HG03025 (cell line): ENCODE data around the gene TMC2.

Source experiments
- ATAC-seq: cut with Tn5 transposase; IDR thresholded peaks from one replicate; pipeline ENCODE4 v1.9.1; 2021; ENCODE audit warnings: mild to moderate bottlenecking, moderate library complexity; ENCODE audit not compliant: unreplicated experiment, low FRiP score

TMC2 gene

GRCh38 chr20:2619961-2620595 lies 83.7 kb downstream of the TMC2 start:
- ATAC-seq: no peak

GRCh38 chr20:2624190-2624589 lies 87.8 kb downstream of the TMC2 start:
- no peak for ATAC-seq

GRCh38 chr20:2625062-2625461 lies 88.7 kb downstream of the TMC2 start:
- ATAC-seq: no peak

GRCh38 chr20:2626853-2627541 lies 90.6 kb downstream of the TMC2 start:
- ATAC-seq: no peak

GRCh38 chr20:2631228-2631627 lies 94.9 kb downstream of the TMC2 start:
- ATAC-seq: no peak

- no peak for ATAC-seq
Observed at GRCh38 chr20:2633381-2633780, 97.0 kb downstream of the TMC2 start.

GRCh38 chr20:2637246-2637645 lies 100.9 kb downstream of the TMC2 start:
- ATAC-seq: no peak

- ATAC-seq: no peak
Observed at GRCh38 chr20:2640260-2640659, 103.9 kb downstream of the TMC2 start.

- no peak for ATAC-seq
Observed at GRCh38 chr20:2640899-2641298, 104.5 kb downstream of the TMC2 start.

- no peak for ATAC-seq
Observed at GRCh38 chr20:2643708-2644107, 107.3 kb downstream of the TMC2 start.

GRCh38 chr20:2651772-2652723 lies 115.7 kb downstream of the TMC2 start, which contains the start of gene NOP56:
TSS of gene NOP56 (plus strand) at chr20:2652632. CDS start at chr20:2652661, 29 bp downstream.
- ATAC-seq: peak; percentile 88

GRCh38 chr20:2652724-2653555 lies 116.6 kb downstream of the TMC2 start:
- peak; percentile 46 for ATAC-seq

- no peak for ATAC-seq
Observed at GRCh38 chr20:2653556-2654383, 117.4 kb downstream of the TMC2 start.

- ATAC-seq: no peak
Observed at GRCh38 chr20:2654384-2654822, 118.0 kb downstream of the TMC2 start.

- ATAC-seq: no peak
Observed at GRCh38 chr20:2654831-2655230, 118.5 kb downstream of the TMC2 start.

- ATAC-seq: no peak
Observed at GRCh38 chr20:2655331-2656116, 119.2 kb downstream of the TMC2 start.

- ATAC-seq: no peak
Observed at GRCh38 chr20:2656471-2657117, 120.2 kb downstream of the TMC2 start.

GRCh38 chr20:2657241-2657640 lies 120.9 kb downstream of the TMC2 start:
- ATAC-seq: no peak
